Measurements from ENCODE around the gene RPL4. TPM values are rescaled to one million over a fixed set of nuclear protein-coding genes. Genes with fewer than 3 reads are reported as not detected.
A peak's percentile ranks its signal among the peaks of the same experiment; 100 is the strongest.

The RPL4 gene
- total and polyA plus RNA-seq, 9 of the 15 experiments (the other 6 are each of a cell fraction or from before 2014, with no cell fraction given): 2,055 to 7,760 (median 5,069) TPM

GRCh38 chr15:66497502-66498455 is 6.9 kb downstream of the RPL4 start, which contains the start of gene SNAPC5 (continued):
- TF ChIP-seq U2AF1 (optimal IDR thresholded peaks at IDR 0.05; ENCODE audit: low read depth, low read length) (peak; percentile 67), HNRNPK (IDR thresholded peaks at IDR 0.05; ENCODE audit: low read depth, low read length, poor library complexity, severe bottlenecking) (no peak), ZNF444 (CRISPR knock-in tag; IDR thresholded peaks at IDR 0.05) (no peak), ZFX (CRISPR knock-in tag; IDR thresholded peaks at IDR 0.05) (peak; percentile 80), ARNT (IDR thresholded peaks at IDR 0.05) (peak in 1 of 2 experiments; percentile 83; a peak in 2 of 4 replicates), ZBTB1 (CRISPR knock-in tag; IDR thresholded peaks at IDR 0.05; ENCODE audit: borderline replicate concordance, low read depth) (no peak), PTTG1 (tag; IDR thresholded peaks at IDR 0.05; ENCODE audit: low read depth) (no peak)
- TF ChIP-seq, protein P1, sequence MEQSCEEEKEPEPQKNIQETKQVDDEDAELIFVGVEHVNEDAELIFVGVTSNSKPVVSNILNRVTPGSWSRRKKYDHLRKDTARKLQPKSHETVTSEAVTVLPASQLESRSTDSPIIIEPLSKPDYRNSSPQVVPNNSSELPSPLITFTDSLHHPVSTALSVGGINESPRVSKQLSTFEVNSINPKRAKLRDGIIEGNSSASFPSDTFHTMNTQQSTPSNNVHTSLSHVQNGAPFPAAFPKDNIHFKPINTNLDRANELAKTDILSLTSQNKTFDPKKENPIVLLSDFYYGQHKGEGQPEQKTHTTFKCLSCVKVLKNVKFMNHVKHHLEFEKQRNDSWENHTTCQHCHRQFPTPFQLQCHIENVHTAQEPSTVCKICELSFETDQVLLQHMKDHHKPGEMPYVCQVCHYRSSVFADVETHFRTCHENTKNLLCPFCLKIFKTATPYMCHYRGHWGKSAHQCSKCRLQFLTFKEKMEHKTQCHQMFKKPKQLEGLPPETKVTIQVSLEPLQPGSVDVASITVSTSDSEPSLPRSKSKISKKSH (CRISPR knock-in tag; IDR thresholded peaks at IDR 0.05): no peak
